K562 (cell line): ENCODE results near the gene TTC4. TPM values are rescaled to one million over a fixed set of nuclear protein-coding genes. Genes with fewer than 3 reads are reported as not detected.

Experiments
- ATF4 ChIP-seq: fragments of 450-650 bp; formaldehyde crosslinking; IDR thresholded peaks from 2 replicates; pipeline ENCODE4 v1.4.0; 2022; ENCODE audit warnings: mild to moderate bottlenecking, moderate library complexity
- DDX20 ChIP-seq: fragments of 450-650 bp; IDR thresholded peaks from 2 replicates; pipeline ENCODE4 v1.6.1; 2016; ENCODE audit warnings: missing genetic modification characterization, low read depth, mild to moderate bottlenecking, missing compliant biosample characterization, moderate library complexity
- E2F1 ChIP-seq: sonication (generic); formaldehyde crosslinking; IDR thresholded peaks from 2 replicates; pipeline ENCODE4 v1.8.1; 2023; ENCODE audit warnings: mild to moderate bottlenecking, missing genetic modification reagents, moderate library complexity
- FOXK2 ChIP-seq, 2 experiments: fragments of 450-650 bp; IDR thresholded peaks in 1 of 2; conservative IDR thresholded peaks in 1 of 2; 2 replicates each; pipeline ENCODE4 v1.6.1; 2016; ENCODE audit warnings: low read depth in 2 of 2, mild to moderate bottlenecking in 1 of 2
- JUNB ChIP-seq: fragments of 450-650 bp; formaldehyde crosslinking; conservative IDR thresholded peaks from 2 replicates; pipeline ENCODE4 v1.4.0; 2020; ENCODE audit warnings: mild to moderate bottlenecking
- MAZ ChIP-seq, 2 experiments: fragments of 450-650 bp in 1 of 2; sonication (generic) in 1 of 2; formaldehyde crosslinking; IDR thresholded peaks in 1 of 2; conservative IDR thresholded peaks in 1 of 2; 2 replicates each; pipeline versions ENCODE4 v1.4.0 to v1.5.0; 2020; ENCODE audit warnings: mild to moderate bottlenecking in 1 of 2, missing genetic modification reagents in 1 of 2
- MCM2 ChIP-seq: fragments of 450-650 bp; IDR thresholded peaks from 2 replicates; pipeline ENCODE4 v1.6.1; 2017; ENCODE audit warnings: low read depth, mild to moderate bottlenecking
- SMARCA4 ChIP-seq: fragments of 450-650 bp; IDR thresholded peaks from 2 replicates; pipeline ENCODE4 v1.6.1; 2016
- STAT5B ChIP-seq: fragments of 250-450 bp; sonication (Bioruptor Pico); IDR thresholded peaks from 2 replicates; pipeline ENCODE4 v1.8.0; 2021; ENCODE audit warnings: mild to moderate bottlenecking, inconsistent platforms
- ZNF133 ChIP-seq: fragments of 250-450 bp; sonication (Bioruptor Pico); IDR thresholded peaks from 2 replicates; pipeline ENCODE4 v1.4.0; 2020; ENCODE audit warnings: mild to moderate bottlenecking
- ZNF311 ChIP-seq: fragments of 250-450 bp; sonication (Bioruptor Pico); IDR thresholded peaks from 2 replicates; pipeline ENCODE4 v1.4.0; 2020; ENCODE audit warnings: mild to moderate bottlenecking, moderate library complexity
- ZNF766 ChIP-seq: fragments of 200-800 bp; sonication (Bioruptor generic); conservative IDR thresholded peaks from 2 replicates; pipeline ENCODE4 v1.6.1; 2016; ENCODE audit warnings: missing genetic modification characterization, missing compliant biosample characterization
- polyA plus RNA-seq, 8 experiments: library from polyadenylated mRNA; depleted of rRNA in 4 of 8; stranded (reverse) in 5 of 8; unstranded in 3 of 8; fragments of >200 nt; fragmentation: Nextera tagmentation in 2 of 8; fragmentation: Illumina TruSeq in 1 of 8; extraction: Ambion mirVana in 2 of 8; extraction: Trizol in 1 of 8; gene quantifications; 2 replicates each; pipeline versions ENCODE4 v1.2.1 to v1.2.3, GENCODE V29; 2011 to 2014; ENCODE audit warnings: inconsistent platforms in 1 of 8, missing spikeins in 1 of 8
- total RNA-seq, 7 experiments: library from RNA; depleted of rRNA in 6 of 7; stranded (reverse); fragments of >200 nt in 6 of 7; fragmentation: Illumina TruSeq in 2 of 7; extraction: Trizol in 2 of 7; gene quantifications; 2 replicates each; pipeline versions ENCODE4 v1.2.1 to v1.2.3, GENCODE V29; 2011 to 2021; ENCODE audit warnings: low replicate concordance in 1 of 7
- TF ChIP-seq, protein P1 (sequence below): fragments of 250-450 bp; sonication (Bioruptor Pico); IDR thresholded peaks from 2 replicates; pipeline ENCODE4 v1.4.0; 2020; ENCODE audit warnings: mild to moderate bottlenecking, moderate library complexity
- TF ChIP-seq, protein P2 (sequence below): fragments of 450-650 bp; IDR thresholded peaks from 2 replicates; pipeline ENCODE4 v1.7.1; 2018; ENCODE audit warnings: mild to moderate bottlenecking, low read depth; ENCODE audit not compliant: partially characterized antibody
- TF ChIP-seq, protein P3 (sequence below): sonication (generic); formaldehyde crosslinking; IDR thresholded peaks from 2 replicates; pipeline ENCODE4 v1.8.1; 2023; ENCODE audit warnings: mild to moderate bottlenecking, missing genetic modification reagents

TTC4 gene
- total and polyA plus RNA-seq, 9 of the 15 experiments (the other 6 are each of a cell fraction or from before 2014, with no cell fraction given), result 36.3 to 111 (median 54.1) TPM

- peak; percentile 67 to 89; a peak in 3 of 4 replicates for TF ChIP-seq MAZ (CRISPR knock-in tag; conservative IDR thresholded peaks at IDR 0.05 in 1 of 2, IDR thresholded peaks at IDR 0.05 in 1 of 2)
- TF ChIP-seq FOXK2 (conservative IDR thresholded peaks at IDR 0.05 in 1 of 2, IDR thresholded peaks at IDR 0.05 in 1 of 2; ENCODE audit: low read depth in 2 of 2), result peak in 1 of 2 experiments; percentile 79
- TF ChIP-seq, protein P1, sequence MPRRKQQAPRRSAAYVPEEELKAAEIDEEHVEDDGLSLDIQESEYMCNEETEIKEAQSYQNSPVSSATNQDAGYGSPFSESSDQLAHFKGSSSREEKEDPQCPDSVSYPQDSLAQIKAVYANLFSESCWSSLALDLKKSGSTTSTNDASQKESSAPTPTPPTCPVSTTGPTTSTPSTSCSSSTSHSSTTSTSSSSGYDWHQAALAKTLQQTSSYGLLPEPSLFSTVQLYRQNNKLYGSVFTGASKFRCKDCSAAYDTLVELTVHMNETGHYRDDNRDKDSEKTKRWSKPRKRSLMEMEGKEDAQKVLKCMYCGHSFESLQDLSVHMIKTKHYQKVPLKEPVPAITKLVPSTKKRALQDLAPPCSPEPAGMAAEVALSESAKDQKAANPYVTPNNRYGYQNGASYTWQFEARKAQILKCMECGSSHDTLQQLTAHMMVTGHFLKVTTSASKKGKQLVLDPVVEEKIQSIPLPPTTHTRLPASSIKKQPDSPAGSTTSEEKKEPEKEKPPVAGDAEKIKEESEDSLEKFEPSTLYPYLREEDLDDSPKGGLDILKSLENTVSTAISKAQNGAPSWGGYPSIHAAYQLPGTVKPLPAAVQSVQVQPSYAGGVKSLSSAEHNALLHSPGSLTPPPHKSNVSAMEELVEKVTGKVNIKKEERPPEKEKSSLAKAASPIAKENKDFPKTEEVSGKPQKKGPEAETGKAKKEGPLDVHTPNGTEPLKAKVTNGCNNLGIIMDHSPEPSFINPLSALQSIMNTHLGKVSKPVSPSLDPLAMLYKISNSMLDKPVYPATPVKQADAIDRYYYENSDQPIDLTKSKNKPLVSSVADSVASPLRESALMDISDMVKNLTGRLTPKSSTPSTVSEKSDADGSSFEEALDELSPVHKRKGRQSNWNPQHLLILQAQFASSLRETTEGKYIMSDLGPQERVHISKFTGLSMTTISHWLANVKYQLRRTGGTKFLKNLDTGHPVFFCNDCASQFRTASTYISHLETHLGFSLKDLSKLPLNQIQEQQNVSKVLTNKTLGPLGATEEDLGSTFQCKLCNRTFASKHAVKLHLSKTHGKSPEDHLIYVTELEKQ (CRISPR knock-in tag), result no peak
- no peak for TF ChIP-seq MCM2
- 0 out of 2 replicates have a peak, but pooled peaks have one; percentile 42 for TF ChIP-seq SMARCA4
- TF ChIP-seq STAT5B, result no peak
- no peak for TF ChIP-seq ZNF766 (CRISPR knock-in tag)
- no peak for TF ChIP-seq DDX20
- no peak for TF ChIP-seq ZNF311 (CRISPR knock-in tag)
- 0 out of 2 replicates have a peak, but pooled peaks have one; percentile 7 for TF ChIP-seq ATF4 (CRISPR knock-in tag)
- TF ChIP-seq JUNB, result no peak
- no peak for TF ChIP-seq ZNF133 (CRISPR knock-in tag)
- TF ChIP-seq, protein P2, sequence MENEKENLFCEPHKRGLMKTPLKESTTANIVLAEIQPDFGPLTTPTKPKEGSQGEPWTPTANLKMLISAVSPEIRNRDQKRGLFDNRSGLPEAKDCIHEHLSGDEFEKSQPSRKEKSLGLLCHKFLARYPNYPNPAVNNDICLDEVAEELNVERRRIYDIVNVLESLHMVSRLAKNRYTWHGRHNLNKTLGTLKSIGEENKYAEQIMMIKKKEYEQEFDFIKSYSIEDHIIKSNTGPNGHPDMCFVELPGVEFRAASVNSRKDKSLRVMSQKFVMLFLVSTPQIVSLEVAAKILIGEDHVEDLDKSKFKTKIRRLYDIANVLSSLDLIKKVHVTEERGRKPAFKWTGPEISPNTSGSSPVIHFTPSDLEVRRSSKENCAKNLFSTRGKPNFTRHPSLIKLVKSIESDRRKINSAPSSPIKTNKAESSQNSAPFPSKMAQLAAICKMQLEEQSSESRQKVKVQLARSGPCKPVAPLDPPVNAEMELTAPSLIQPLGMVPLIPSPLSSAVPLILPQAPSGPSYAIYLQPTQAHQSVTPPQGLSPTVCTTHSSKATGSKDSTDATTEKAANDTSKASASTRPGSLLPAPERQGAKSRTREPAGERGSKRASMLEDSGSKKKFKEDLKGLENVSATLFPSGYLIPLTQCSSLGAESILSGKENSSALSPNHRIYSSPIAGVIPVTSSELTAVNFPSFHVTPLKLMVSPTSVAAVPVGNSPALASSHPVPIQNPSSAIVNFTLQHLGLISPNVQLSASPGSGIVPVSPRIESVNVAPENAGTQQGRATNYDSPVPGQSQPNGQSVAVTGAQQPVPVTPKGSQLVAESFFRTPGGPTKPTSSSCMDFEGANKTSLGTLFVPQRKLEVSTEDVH, result peak; percentile 94
- TF ChIP-seq E2F1 (CRISPR knock-in tag), result peak; percentile 46
- TF ChIP-seq, protein P3, sequence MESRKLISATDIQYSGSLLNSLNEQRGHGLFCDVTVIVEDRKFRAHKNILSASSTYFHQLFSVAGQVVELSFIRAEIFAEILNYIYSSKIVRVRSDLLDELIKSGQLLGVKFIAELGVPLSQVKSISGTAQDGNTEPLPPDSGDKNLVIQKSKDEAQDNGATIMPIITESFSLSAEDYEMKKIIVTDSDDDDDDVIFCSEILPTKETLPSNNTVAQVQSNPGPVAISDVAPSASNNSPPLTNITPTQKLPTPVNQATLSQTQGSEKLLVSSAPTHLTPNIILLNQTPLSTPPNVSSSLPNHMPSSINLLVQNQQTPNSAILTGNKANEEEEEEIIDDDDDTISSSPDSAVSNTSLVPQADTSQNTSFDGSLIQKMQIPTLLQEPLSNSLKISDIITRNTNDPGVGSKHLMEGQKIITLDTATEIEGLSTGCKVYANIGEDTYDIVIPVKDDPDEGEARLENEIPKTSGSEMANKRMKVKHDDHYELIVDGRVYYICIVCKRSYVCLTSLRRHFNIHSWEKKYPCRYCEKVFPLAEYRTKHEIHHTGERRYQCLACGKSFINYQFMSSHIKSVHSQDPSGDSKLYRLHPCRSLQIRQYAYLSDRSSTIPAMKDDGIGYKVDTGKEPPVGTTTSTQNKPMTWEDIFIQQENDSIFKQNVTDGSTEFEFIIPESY, result no peak
Measured at GRCh38 chr1:54764133-54764921, 48.7 kb downstream of the TTC4 start, which contains the start of gene PARS2 (continued).
